Smooth muscle cell (in vitro differentiated cells): ENCODE results near the gene OR13A1. TPM values are rescaled to one million over a fixed set of nuclear protein-coding genes. Genes with fewer than 3 reads are reported as not detected.
"Not testable (repeated sequence)": the region's sequence is repeated elsewhere in the genome, so short reads cannot be mapped to it uniquely, and the experiment has no call there.

ENCODE experiments used
- DNase-seq: peaks from one replicate; lab custom pipeline; 2025; ENCODE audit not compliant: unreplicated experiment; lab: John Stamatoyannopoulos, UW
- H2AFZ ChIP-seq: fragments of 200-600 bp; sonication (generic); 2 replicates; pipeline ENCODE4 v1.6.0; 2016; ENCODE audit warnings: antibody characterized with exemption, low read depth, mild to moderate bottlenecking
- H3F3A ChIP-seq: fragments of 200-600 bp; sonication (generic); 2 replicates; pipeline ENCODE4 v1.6.0; 2017; ENCODE audit warnings: antibody characterized with exemption, low read depth
- H3K27ac ChIP-seq: fragments of 200-600 bp; sonication (generic); 2 replicates; pipeline ENCODE4 v1.5.1; 2016; ENCODE audit warnings: low read depth, mild to moderate bottlenecking
- H3K27me3 ChIP-seq: fragments of 200-600 bp; sonication (generic); 2 replicates; pipeline ENCODE4 v1.6.1; 2016; ENCODE audit warnings: low read depth, mild to moderate bottlenecking
- H3K36me3 ChIP-seq: fragments of 200-600 bp; sonication (generic); 2 replicates; pipeline ENCODE4 v1.5.1; 2016; ENCODE audit warnings: low read depth
- H3K4me1 ChIP-seq: fragments of 200-600 bp; sonication (generic); 2 replicates; pipeline ENCODE4 v1.5.1; 2016; ENCODE audit warnings: low read depth
- H3K4me2 ChIP-seq: fragments of 200-600 bp; sonication (generic); 2 replicates; pipeline ENCODE4 v1.6.0; 2016; ENCODE audit warnings: mild to moderate bottlenecking
- H3K4me3 ChIP-seq: fragments of 200-600 bp; sonication (generic); 2 replicates; pipeline ENCODE4 v1.5.1; 2016; ENCODE audit warnings: mild to moderate bottlenecking
- H3K79me2 ChIP-seq: fragments of 200-600 bp; sonication (generic); 2 replicates; pipeline ENCODE4 v1.6.0; 2016; ENCODE audit warnings: low read depth, mild to moderate bottlenecking
- H3K9ac ChIP-seq: fragments of 200-600 bp; sonication (generic); 2 replicates; pipeline ENCODE4 v1.6.0; 2016; ENCODE audit warnings: low read depth
- H3K9me3 ChIP-seq: fragments of 200-600 bp; sonication (generic); replicated peaks from 2 replicates; pipeline ENCODE4 v1.5.1; 2016; ENCODE audit warnings: low read depth
- H4K20me1 ChIP-seq: fragments of 200-600 bp; sonication (generic); 2 replicates; pipeline ENCODE4 v1.6.0; 2016; ENCODE audit warnings: low read depth
- CTCF ChIP-seq: fragments of 200-600 bp; sonication (generic); IDR thresholded peaks from 2 replicates; pipeline ENCODE4 v1.5.1; 2017; ENCODE audit warnings: borderline replicate concordance, mild to moderate bottlenecking, antibody characterized with exemption; ENCODE audit not compliant: insufficient read depth, poor library complexity, severe bottlenecking
- WGBS: methylation state at CpG from one replicate; pipeline ENCODE4 v1.1.7; 2016; ENCODE audit warnings: low lambda C conversion rate; 5-methylcytosine and 5-hydroxymethylcytosine counted together
- polyA plus RNA-seq: library from polyadenylated mRNA; unstranded; fragments of >200 nt; fragmentation: Nextera tagmentation; extraction: Ambion mirVana; gene quantifications from 2 replicates; pipeline ENCODE4 v1.2.1, GENCODE V29; 2016
- total RNA-seq: library from RNA; depleted of rRNA; stranded (reverse); fragments of >200 nt; gene quantifications from 2 replicates; pipeline ENCODE4 v1.2.3, GENCODE V29; 2014

Gene OR13A1
- total and polyA plus RNA-seq, 2 experiments from 2014 or later, result not detected

GRCh38 chr10:45313264-45313873 lies 2.0 kb downstream of the OR13A1 start:
- Histone ChIP-seq H3K27ac (no peak overlapping the region), H3K4me2 (no peak overlapping the region), H3K4me3 (no peak overlapping the region), H2AFZ (no peak overlapping the region), H3K4me1 (no peaks in the 10 kb centered on the region), H3K9ac (no peak overlapping the region), H3K36me3 (no peaks in the 10 kb centered on the region), H3K27me3 (no peaks in the 10 kb centered on the region), H4K20me1 (no peaks in the 10 kb centered on the region), H3K79me2 (no peaks in the 10 kb centered on the region), H3K9me3 (no peaks in the 10 kb centered on the region), H3F3A (no peaks in the 10 kb centered on the region)
- WGBS, result 89% methylated on average over 3 of the region's 3 CpGs
- TF ChIP-seq CTCF, result no peak
- no peak for DNase-seq

- TF ChIP-seq CTCF, result no peak
- no peak for DNase-seq
- no peaks in the 10 kb centered on the region for H3K27me3 ChIP-seq
Measured at GRCh38 chr10:45308707-45309106, 6.7 kb downstream of the OR13A1 start.

GRCh38 chr10:45302573-45302972 lies 12.8 kb downstream of the OR13A1 start:
- no peak overlapping the region for H2AFZ ChIP-seq
- H3K4me3 ChIP-seq, result no peak overlapping the region
- no peak overlapping the region for H3K4me2 ChIP-seq
- H3K36me3 ChIP-seq, result no peaks in the 10 kb centered on the region
- no peaks in the 10 kb centered on the region for H3K9me3 ChIP-seq
- no peaks in the 10 kb centered on the region for H3K27me3 ChIP-seq
- no peaks in the 10 kb centered on the region for H4K20me1 ChIP-seq
- H3K27ac ChIP-seq, result no peak overlapping the region
- H3F3A ChIP-seq, result no peaks in the 10 kb centered on the region
- H3K9ac ChIP-seq, result no peak overlapping the region
- 87% methylated on average over 3 of the region's 3 CpGs for WGBS
- DNase-seq, result no peak
- no peaks in the 10 kb centered on the region for H3K4me1 ChIP-seq
- H3K79me2 ChIP-seq, result no peaks in the 10 kb centered on the region
- TF ChIP-seq CTCF, result no peak

More at GRCh38 chr10:45308707-45309106, 6.7 kb downstream of the OR13A1 start:
- no peaks in the 10 kb centered on the region for H3F3A ChIP-seq
- H3K4me3 ChIP-seq, result no peak overlapping the region
- no peaks in the 10 kb centered on the region for H4K20me1 ChIP-seq
- no peak overlapping the region for H3K9ac ChIP-seq
- no peaks in the 10 kb centered on the region for H3K9me3 ChIP-seq
- H3K79me2 ChIP-seq, result no peaks in the 10 kb centered on the region
- no peaks in the 10 kb centered on the region for H3K36me3 ChIP-seq
- H3K27ac ChIP-seq, result no peak overlapping the region
- no peak overlapping the region for H3K4me2 ChIP-seq
- no peak overlapping the region for H2AFZ ChIP-seq
- H3K4me1 ChIP-seq, result no peaks in the 10 kb centered on the region

- H3K27ac ChIP-seq, H3K27me3 ChIP-seq, H3K9me3 ChIP-seq, H3K4me3 ChIP-seq, H3K36me3 ChIP-seq, H3F3A ChIP-seq, H3K79me2 ChIP-seq, H3K9ac ChIP-seq, H3K4me1 ChIP-seq, H4K20me1 ChIP-seq, DNase-seq: not testable (repeated sequence)
- WGBS, result 68% methylated on average over 4 of the region's 4 CpGs
- peak overlapping the region; percentile 45 for H3K4me2 ChIP-seq
- peak overlapping the region; percentile 34 for H2AFZ ChIP-seq
Measured at GRCh38 chr10:45298341-45298955, 17.0 kb downstream of the OR13A1 start.
